Measurements from ENCODE around the gene TGM4.

The TGM4 gene

DNA sequence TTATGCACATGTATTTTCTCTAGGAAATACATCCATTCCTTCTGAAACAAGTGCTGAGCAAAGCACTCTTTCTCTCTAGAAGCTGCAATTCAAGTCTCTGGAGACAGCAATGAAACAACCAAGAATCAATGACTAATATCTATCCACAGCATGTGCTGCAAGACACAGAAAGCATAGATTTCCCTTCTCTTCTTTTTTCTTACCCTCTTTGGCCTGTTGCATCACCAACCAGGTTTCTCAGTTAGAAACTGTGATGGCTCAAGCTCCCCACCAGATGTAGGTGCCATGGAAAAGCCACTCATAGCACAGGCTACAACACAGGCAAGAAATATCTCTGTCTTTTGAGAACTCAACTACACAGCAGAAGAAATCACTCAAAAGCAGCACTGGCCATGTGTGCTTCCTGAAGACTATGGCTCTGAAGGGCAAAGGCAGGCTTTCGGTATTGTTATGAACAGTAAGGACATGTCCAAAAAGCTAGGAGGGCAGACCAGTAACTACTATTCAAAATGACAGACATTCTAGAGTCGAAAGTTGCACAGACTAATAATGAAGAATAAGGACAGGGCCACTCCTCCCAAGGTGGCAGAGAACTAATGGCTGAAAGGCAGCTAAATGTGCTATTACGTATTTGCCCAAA, 86.1 kb downstream of the TGM4 start:
- no peak for DNase-seq (ENCODE audit: insufficient read length)
- FAIRE-seq: peak; percentile 73
- TF ChIP-seq POLR2AphosphoS5 (IDR thresholded peaks at IDR 0.05; ENCODE audit: low read depth, low read length): no peak
- TF ChIP-seq TAF1 (IDR thresholded peaks at IDR 0.05; ENCODE audit: borderline replicate concordance, low read depth, low read length): no peak
- no peak for TF ChIP-seq POLR2A (IDR thresholded peaks at IDR 0.05; ENCODE audit: low read depth, low read length)

DNA sequence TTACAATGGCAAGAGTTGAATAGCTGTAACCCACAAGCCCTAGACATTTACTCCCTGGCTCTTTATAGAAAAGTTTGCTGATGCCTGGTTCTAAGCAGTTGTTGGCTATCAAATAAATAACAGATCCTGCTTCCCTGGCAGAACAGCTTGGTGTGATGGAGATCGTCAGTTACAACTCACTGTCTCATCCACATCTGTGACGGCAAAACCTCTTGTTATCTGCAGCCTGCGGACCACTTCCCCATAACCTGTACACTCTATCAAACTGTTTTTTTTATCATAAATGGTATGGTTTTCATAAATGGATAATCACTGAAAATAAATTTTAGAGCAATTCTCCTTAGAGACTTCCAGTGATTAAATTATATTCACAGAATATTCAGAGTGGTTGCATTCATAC, 87.5 kb downstream of the TGM4 start:
- no peak for FAIRE-seq
- no peak for DNase-seq (ENCODE audit: insufficient read length)
- TF ChIP-seq TAF1 (IDR thresholded peaks at IDR 0.05; ENCODE audit: borderline replicate concordance, low read depth, low read length): no peak
- TF ChIP-seq POLR2A (IDR thresholded peaks at IDR 0.05; ENCODE audit: low read depth, low read length): no peak
- no peak for TF ChIP-seq POLR2AphosphoS5 (IDR thresholded peaks at IDR 0.05; ENCODE audit: low read depth, low read length)

DNA sequence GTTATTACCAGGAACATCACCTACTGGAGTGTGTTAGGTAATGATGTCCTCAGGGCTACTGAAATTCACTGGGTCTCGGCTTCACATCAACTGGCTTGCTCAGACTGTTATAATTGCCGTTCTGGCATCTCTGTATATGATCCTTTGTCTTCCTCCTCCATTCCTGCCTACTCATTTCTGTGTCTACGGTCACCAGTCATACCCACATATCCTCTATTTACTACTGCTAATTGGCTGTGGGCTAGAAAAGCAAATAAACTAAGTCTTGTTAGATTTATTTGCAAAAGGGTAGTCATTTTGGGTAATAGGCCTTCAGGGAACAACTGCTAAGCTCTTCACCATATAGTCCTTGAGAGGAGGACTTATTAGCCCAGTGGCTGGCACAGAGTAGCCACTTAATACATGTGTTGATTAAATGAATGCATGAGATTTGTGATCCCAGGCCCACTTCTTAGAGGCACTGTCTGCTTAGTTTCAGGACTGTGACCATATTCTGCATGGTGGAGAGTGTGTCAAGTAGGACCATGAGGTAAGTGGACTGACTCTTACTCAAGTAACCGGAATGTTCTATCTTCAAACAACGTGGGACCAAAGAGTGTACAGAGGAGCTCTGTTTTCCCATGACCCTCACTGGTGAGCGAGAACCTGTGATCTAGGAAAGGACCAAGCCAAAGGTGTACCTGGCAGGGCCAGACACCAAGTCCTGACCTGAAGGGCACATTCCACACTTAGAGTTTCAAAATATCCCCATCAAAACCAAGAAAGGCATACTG, 88.4 kb downstream of the TGM4 start:
- DNase-seq (ENCODE audit: insufficient read length) (no peak), FAIRE-seq (no peak)
- no peak for TF ChIP-seq POLR2A (IDR thresholded peaks at IDR 0.05; ENCODE audit: low read depth, low read length)
- TF ChIP-seq POLR2AphosphoS5 (IDR thresholded peaks at IDR 0.05; ENCODE audit: low read depth, low read length): no peak
- no peak for TF ChIP-seq TAF1 (IDR thresholded peaks at IDR 0.05; ENCODE audit: borderline replicate concordance, low read depth, low read length)

DNA sequence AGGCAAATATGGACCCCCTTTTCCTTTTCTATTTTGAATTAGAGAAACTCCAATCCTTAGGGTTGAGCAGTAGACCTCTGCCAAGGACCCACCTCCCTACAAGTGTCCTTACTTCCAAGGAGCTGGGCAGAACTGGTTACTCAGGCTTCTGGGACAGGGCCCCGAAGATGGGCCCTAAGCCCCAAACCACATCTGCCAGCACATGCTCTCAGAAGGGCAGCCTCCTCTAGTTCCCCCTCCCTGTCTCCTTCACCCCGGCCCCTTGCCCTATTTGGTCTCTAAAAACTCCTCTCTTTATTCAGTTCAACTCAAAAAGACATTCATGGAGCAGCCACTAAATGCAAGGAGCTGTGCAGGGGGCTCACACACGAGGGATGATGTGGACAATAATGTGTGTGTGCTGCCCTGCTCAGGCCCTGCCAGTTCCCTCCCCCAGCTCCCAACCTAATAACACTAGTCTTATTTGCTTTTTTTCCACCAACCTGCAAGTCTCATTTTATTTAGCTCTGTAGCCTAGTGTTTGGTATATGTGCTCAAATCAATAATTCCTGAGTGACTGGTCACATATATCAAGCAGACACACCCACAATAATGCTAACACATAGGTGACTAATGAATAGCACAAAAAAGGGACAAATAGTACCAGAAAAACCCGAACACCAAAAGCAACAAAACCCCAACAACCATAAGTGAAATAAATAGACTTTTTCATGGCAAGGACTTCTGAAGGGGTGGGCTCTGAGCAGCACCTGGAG, 89.3 kb downstream of the TGM4 start:
- no peak for FAIRE-seq
- TF ChIP-seq POLR2AphosphoS5 (IDR thresholded peaks at IDR 0.05; ENCODE audit: low read depth, low read length) (no peak), TAF1 (IDR thresholded peaks at IDR 0.05; ENCODE audit: borderline replicate concordance, low read depth, low read length) (no peak), POLR2A (IDR thresholded peaks at IDR 0.05; ENCODE audit: low read depth, low read length) (no peak)
- DNase-seq (ENCODE audit: insufficient read length): no peak

Data from GM12892 (cell line).